ENCODE results near the gene KRT82.
A peak's percentile ranks its signal among the peaks of the same experiment; 100 is the strongest.
"Not testable (repeated sequence)": the region's sequence is repeated elsewhere in the genome, so short reads cannot be mapped to it uniquely, and the experiment has no call there.

Gene KRT82

GRCh38 chr12:52417740-52418139, 11.6 kb upstream of the KRT82 start:
- Histone ChIP-seq H3K36me3 (ENCODE audit: control insufficient read depth in 1 of 2, insufficient read depth in 2 of 2, low read length in 2 of 2) (no peaks in the 10 kb centered on the region), H3K27ac (ENCODE audit: low read length) (no peak overlapping the region), H3K4me1 (ENCODE audit: control insufficient read depth in 1 of 2, insufficient read depth in 2 of 2, low read length in 2 of 2) (peaks cover 0 to 16% of the 10 kb centered on the region in 2 donors)

GRCh38 chr12:52416795-52417194, 10.7 kb upstream of the KRT82 start:
- Histone ChIP-seq H3K4me3 (ENCODE audit: low read depth in 1 of 2, low read length in 2 of 2) (no peak overlapping the region), H3K36me3 (ENCODE audit: control insufficient read depth in 1 of 2, insufficient read depth in 2 of 2, low read length in 2 of 2) (no peaks in the 10 kb centered on the region), H3K27me3 (ENCODE audit: low read depth, low read length) (no peaks in the 10 kb centered on the region), H3K27ac (ENCODE audit: low read length) (peak overlapping the region; percentile 19), H3K9me3 (ENCODE audit: control insufficient read depth in 1 of 2, low read length in 2 of 2) (no peaks in the 10 kb centered on the region), H3K4me1 (ENCODE audit: control insufficient read depth in 1 of 2, insufficient read depth in 2 of 2, low read length in 2 of 2) (peaks cover 0 to 23% of the 10 kb centered on the region in 2 donors)

More at GRCh38 chr12:52417740-52418139, 11.6 kb upstream of the KRT82 start:
- no peaks in the 10 kb centered on the region for H3K27me3 ChIP-seq (ENCODE audit: low read depth, low read length)
- no peaks in the 10 kb centered on the region for H3K9me3 ChIP-seq (ENCODE audit: control insufficient read depth in 1 of 2, low read length in 2 of 2)
- H3K4me3 ChIP-seq (ENCODE audit: low read depth in 1 of 2, low read length in 2 of 2) = no peak overlapping the region

GRCh38 chr12:52415870-52416750, 10.0 kb upstream of the KRT82 start:
- H3K9me3 ChIP-seq (ENCODE audit: control insufficient read depth in 1 of 2, low read length in 2 of 2) = no peaks in the 10 kb centered on the region
- H3K27me3 ChIP-seq (ENCODE audit: low read depth, low read length) = no peaks in the 10 kb centered on the region
- H3K36me3 ChIP-seq (ENCODE audit: control insufficient read depth in 1 of 2, insufficient read depth in 2 of 2, low read length in 2 of 2) = no peaks in the 10 kb centered on the region
- peak overlapping the region; percentile 19 for H3K27ac ChIP-seq (ENCODE audit: low read length)
- no peak overlapping the region for H3K4me3 ChIP-seq (ENCODE audit: low read depth in 1 of 2, low read length in 2 of 2)
- H3K4me1 ChIP-seq (ENCODE audit: control insufficient read depth in 1 of 2, insufficient read depth in 2 of 2, low read length in 2 of 2) = peaks cover 0 to 30% of the 10 kb centered on the region in 2 donors

- no peak overlapping the region for H3K4me3 ChIP-seq (ENCODE audit: low read depth in 1 of 2, low read length in 2 of 2)
- H3K27ac ChIP-seq (ENCODE audit: low read length) = no peak overlapping the region
- no peaks in the 10 kb centered on the region for H3K36me3 ChIP-seq (ENCODE audit: control insufficient read depth in 1 of 2, insufficient read depth in 2 of 2, low read length in 2 of 2)
- H3K4me1 ChIP-seq (ENCODE audit: control insufficient read depth in 1 of 2, insufficient read depth in 2 of 2, low read length in 2 of 2) = peaks cover 0 to 35% of the 10 kb centered on the region in 2 donors
- no peaks in the 10 kb centered on the region for H3K9me3 ChIP-seq (ENCODE audit: control insufficient read depth in 1 of 2, low read length in 2 of 2)
- H3K27me3 ChIP-seq (ENCODE audit: low read depth, low read length) = no peaks in the 10 kb centered on the region
Observed at GRCh38 chr12:52414936-52415335, 8.8 kb upstream of the KRT82 start.

- H3K9me3 ChIP-seq (ENCODE audit: control insufficient read depth in 1 of 2, low read length in 2 of 2) = no peaks in the 10 kb centered on the region
Observed at GRCh38 chr12:52413782-52414345, 7.7 kb upstream of the KRT82 start.

GRCh38 chr12:52413202-52413601, 7.1 kb upstream of the KRT82 start:
- Histone ChIP-seq H3K27me3 (ENCODE audit: low read depth, low read length) (no peaks in the 10 kb centered on the region), H3K27ac (ENCODE audit: low read length) (no peak overlapping the region), H3K36me3 (ENCODE audit: control insufficient read depth in 1 of 2, insufficient read depth in 2 of 2, low read length in 2 of 2) (no peaks in the 10 kb centered on the region), H3K9me3 (ENCODE audit: control insufficient read depth in 1 of 2, low read length in 2 of 2) (no peaks in the 10 kb centered on the region), H3K4me3 (ENCODE audit: low read depth in 1 of 2, low read length in 2 of 2) (no peak overlapping the region), H3K4me1 (ENCODE audit: control insufficient read depth in 1 of 2, insufficient read depth in 2 of 2, low read length in 2 of 2) (peaks cover 0 to 35% of the 10 kb centered on the region in 2 donors)

More at GRCh38 chr12:52413782-52414345, 7.7 kb upstream of the KRT82 start:
- H3K4me1 ChIP-seq (ENCODE audit: control insufficient read depth in 1 of 2, insufficient read depth in 2 of 2, low read length in 2 of 2) = peaks cover 0 to 35% of the 10 kb centered on the region in 2 donors
- no peaks in the 10 kb centered on the region for H3K27me3 ChIP-seq (ENCODE audit: low read depth, low read length)
- no peak overlapping the region for H3K27ac ChIP-seq (ENCODE audit: low read length)
- no peaks in the 10 kb centered on the region for H3K36me3 ChIP-seq (ENCODE audit: control insufficient read depth in 1 of 2, insufficient read depth in 2 of 2, low read length in 2 of 2)
- H3K4me3 ChIP-seq (ENCODE audit: low read depth in 1 of 2, low read length in 2 of 2) = no peak overlapping the region

GRCh38 chr12:52411815-52412214, 5.7 kb upstream of the KRT82 start:
- no peaks in the 10 kb centered on the region for H3K27me3 ChIP-seq (ENCODE audit: low read depth, low read length)
- no peak overlapping the region for H3K27ac ChIP-seq (ENCODE audit: low read length)
- no peaks in the 10 kb centered on the region for H3K9me3 ChIP-seq (ENCODE audit: control insufficient read depth in 1 of 2, low read length in 2 of 2)
- no peaks in the 10 kb centered on the region for H3K36me3 ChIP-seq (ENCODE audit: control insufficient read depth in 1 of 2, insufficient read depth in 2 of 2, low read length in 2 of 2)
- peaks cover 0 to 35% of the 10 kb centered on the region in 2 donors for H3K4me1 ChIP-seq (ENCODE audit: control insufficient read depth in 1 of 2, insufficient read depth in 2 of 2, low read length in 2 of 2)
- H3K4me3 ChIP-seq (ENCODE audit: low read depth in 1 of 2, low read length in 2 of 2) = no peak overlapping the region

- not testable (repeated sequence) for H3K27me3 ChIP-seq (ENCODE audit: low read depth, low read length); H3K36me3 ChIP-seq (ENCODE audit: control insufficient read depth in 1 of 2, insufficient read depth in 2 of 2, low read length in 2 of 2); H3K4me3 ChIP-seq (ENCODE audit: low read depth in 1 of 2, low read length in 2 of 2); H3K9me3 ChIP-seq (ENCODE audit: control insufficient read depth in 1 of 2, low read length in 2 of 2); H3K27ac ChIP-seq (ENCODE audit: low read length)
- peaks cover 0 to 29% of the 10 kb centered on the region in 2 donors for H3K4me1 ChIP-seq (ENCODE audit: control insufficient read depth in 1 of 2, insufficient read depth in 2 of 2, low read length in 2 of 2)
Observed at GRCh38 chr12:52410589-52411248, 4.6 kb upstream of the KRT82 start.

- peaks cover 0 to 19% of the 10 kb centered on the region in 2 donors for H3K4me1 ChIP-seq (ENCODE audit: control insufficient read depth in 1 of 2, insufficient read depth in 2 of 2, low read length in 2 of 2)
- no peaks in the 10 kb centered on the region for H3K9me3 ChIP-seq (ENCODE audit: control insufficient read depth in 1 of 2, low read length in 2 of 2)
- H3K27ac ChIP-seq (ENCODE audit: low read length) = no peak overlapping the region
- no peaks in the 10 kb centered on the region for H3K27me3 ChIP-seq (ENCODE audit: low read depth, low read length)
- no peaks in the 10 kb centered on the region for H3K36me3 ChIP-seq (ENCODE audit: control insufficient read depth in 1 of 2, insufficient read depth in 2 of 2, low read length in 2 of 2)
- H3K4me3 ChIP-seq (ENCODE audit: low read depth in 1 of 2, low read length in 2 of 2) = no peak overlapping the region
Observed at GRCh38 chr12:52407918-52408317, 1.8 kb upstream of the KRT82 start.

GRCh38 chr12:52404951-52405350, 1.2 kb downstream of the KRT82 start:
- H3K4me1 ChIP-seq (ENCODE audit: control insufficient read depth in 1 of 2, insufficient read depth in 2 of 2, low read length in 2 of 2) = no peaks in the 10 kb centered on the region
- no peak overlapping the region for H3K4me3 ChIP-seq (ENCODE audit: low read depth in 1 of 2, low read length in 2 of 2)
- no peaks in the 10 kb centered on the region for H3K9me3 ChIP-seq (ENCODE audit: control insufficient read depth in 1 of 2, low read length in 2 of 2)
- H3K36me3 ChIP-seq (ENCODE audit: control insufficient read depth in 1 of 2, insufficient read depth in 2 of 2, low read length in 2 of 2) = no peaks in the 10 kb centered on the region
- H3K27ac ChIP-seq (ENCODE audit: low read length) = no peak overlapping the region
- H3K27me3 ChIP-seq (ENCODE audit: low read depth, low read length) = no peaks in the 10 kb centered on the region

GRCh38 chr12:52403561-52403960, 2.6 kb downstream of the KRT82 start:
- Histone ChIP-seq H3K27me3 (ENCODE audit: low read depth, low read length) (no peaks in the 10 kb centered on the region), H3K4me1 (ENCODE audit: control insufficient read depth in 1 of 2, insufficient read depth in 2 of 2, low read length in 2 of 2) (no peaks in the 10 kb centered on the region), H3K9me3 (ENCODE audit: control insufficient read depth in 1 of 2, low read length in 2 of 2) (no peaks in the 10 kb centered on the region), H3K4me3 (ENCODE audit: low read depth in 1 of 2, low read length in 2 of 2) (no peak overlapping the region), H3K27ac (ENCODE audit: low read length) (no peak overlapping the region), H3K36me3 (ENCODE audit: control insufficient read depth in 1 of 2, insufficient read depth in 2 of 2, low read length in 2 of 2) (no peaks in the 10 kb centered on the region)

Measured in muscle layer of duodenum (tissue), 2 donors.